Lower leg skin (tissue), 3 donors: Measurements from ENCODE around the gene CACNA1A.

Experiments
- POLR2A ChIP-seq, 2 donors: fragments of 450-650 bp; IDR thresholded peaks; one replicate each; pipeline ENCODE4 v1.6.1; 2016 to 2017; ENCODE audit warnings: antibody characterized with exemption in 2 of 2, mild to moderate bottlenecking in 1 of 2, moderate library complexity in 1 of 2
- TF ChIP-seq, protein P1 (sequence below), 3 donors: fragments of 450-650 bp; IDR thresholded peaks; one replicate each; pipeline ENCODE4 v1.5.1; 2016; ENCODE audit warnings: antibody characterized with exemption in 3 of 3, mild to moderate bottlenecking in 3 of 3, moderate library complexity in 2 of 3

DNA sequence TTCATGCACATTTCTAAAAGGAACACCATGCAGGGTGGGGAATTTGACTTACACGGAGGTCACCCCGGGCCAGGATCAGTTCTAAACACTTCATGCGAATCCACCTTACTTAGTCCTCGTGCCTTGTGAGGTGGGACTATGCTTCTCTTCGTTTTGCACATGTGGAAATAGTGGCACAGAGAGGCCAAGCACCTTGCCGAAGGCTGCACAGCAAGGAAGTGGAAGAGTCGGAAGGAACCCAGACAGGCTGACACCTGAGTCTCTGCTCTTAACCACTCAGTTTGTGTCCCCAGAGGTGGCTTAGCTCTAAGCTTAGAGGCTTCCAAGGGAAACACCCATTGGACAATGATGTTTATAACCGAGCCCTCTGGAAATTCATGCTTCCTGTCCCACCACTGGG, 150.1 kb downstream of the CACNA1A start:
- TF ChIP-seq POLR2A (IDR thresholded peaks at IDR 0.05) = no peak
- TF ChIP-seq, protein P1, sequence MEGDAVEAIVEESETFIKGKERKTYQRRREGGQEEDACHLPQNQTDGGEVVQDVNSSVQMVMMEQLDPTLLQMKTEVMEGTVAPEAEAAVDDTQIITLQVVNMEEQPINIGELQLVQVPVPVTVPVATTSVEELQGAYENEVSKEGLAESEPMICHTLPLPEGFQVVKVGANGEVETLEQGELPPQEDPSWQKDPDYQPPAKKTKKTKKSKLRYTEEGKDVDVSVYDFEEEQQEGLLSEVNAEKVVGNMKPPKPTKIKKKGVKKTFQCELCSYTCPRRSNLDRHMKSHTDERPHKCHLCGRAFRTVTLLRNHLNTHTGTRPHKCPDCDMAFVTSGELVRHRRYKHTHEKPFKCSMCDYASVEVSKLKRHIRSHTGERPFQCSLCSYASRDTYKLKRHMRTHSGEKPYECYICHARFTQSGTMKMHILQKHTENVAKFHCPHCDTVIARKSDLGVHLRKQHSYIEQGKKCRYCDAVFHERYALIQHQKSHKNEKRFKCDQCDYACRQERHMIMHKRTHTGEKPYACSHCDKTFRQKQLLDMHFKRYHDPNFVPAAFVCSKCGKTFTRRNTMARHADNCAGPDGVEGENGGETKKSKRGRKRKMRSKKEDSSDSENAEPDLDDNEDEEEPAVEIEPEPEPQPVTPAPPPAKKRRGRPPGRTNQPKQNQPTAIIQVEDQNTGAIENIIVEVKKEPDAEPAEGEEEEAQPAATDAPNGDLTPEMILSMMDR (IDR thresholded peaks at IDR 0.05) = no peak
